NCI-H1092 (cell line): Measurements from ENCODE around the gene ARID5B.

ENCODE experiments used
- DNase-seq: peaks from one replicate; lab custom pipeline; 2025; lab: John Stamatoyannopoulos, UW

The ARID5B gene

GRCh38 chr10:62053860-62054259 lies 152.4 kb downstream of the ARID5B start:
- DNase-seq: no peak

GRCh38 chr10:62054408-62054807 lies 152.9 kb downstream of the ARID5B start:
- no peak for DNase-seq

GRCh38 chr10:62054830-62055229 lies 153.3 kb downstream of the ARID5B start:
- no peak for DNase-seq

- no peak for DNase-seq
Observed at GRCh38 chr10:62056219-62056618, 154.7 kb downstream of the ARID5B start.

GRCh38 chr10:62056698-62057097 lies 155.2 kb downstream of the ARID5B start:
- DNase-seq: no peak

- no peak for DNase-seq
Observed at GRCh38 chr10:62057359-62057758, 155.9 kb downstream of the ARID5B start.

GRCh38 chr10:62057850-62058249 lies 156.4 kb downstream of the ARID5B start:
- no peak for DNase-seq

- DNase-seq: no peak
Observed at GRCh38 chr10:62058476-62058875, 157.0 kb downstream of the ARID5B start.

- no peak for DNase-seq
Observed at GRCh38 chr10:62058896-62059216, 157.4 kb downstream of the ARID5B start.

- DNase-seq: no peak
Observed at GRCh38 chr10:62059217-62059920, 157.9 kb downstream of the ARID5B start.

- DNase-seq: no peak
Observed at GRCh38 chr10:62062028-62062427, 160.5 kb downstream of the ARID5B start.

GRCh38 chr10:62062752-62063512 lies 161.4 kb downstream of the ARID5B start:
- no peak for DNase-seq

GRCh38 chr10:62063795-62064472 lies 162.4 kb downstream of the ARID5B start:
- DNase-seq: no peak

GRCh38 chr10:62067560-62067959 lies 166.1 kb downstream of the ARID5B start:
- no peak for DNase-seq

GRCh38 chr10:62068464-62068863 lies 167.0 kb downstream of the ARID5B start:
- no peak for DNase-seq

GRCh38 chr10:62069452-62070178 lies 168.1 kb downstream of the ARID5B start:
- DNase-seq: no peak

GRCh38 chr10:62071846-62072281 lies 170.4 kb downstream of the ARID5B start:
- no peak for DNase-seq

- DNase-seq: no peak
Observed at GRCh38 chr10:62072901-62073300, 171.4 kb downstream of the ARID5B start.

- DNase-seq: no peak
Observed at GRCh38 chr10:62073429-62073828, 171.9 kb downstream of the ARID5B start.

GRCh38 chr10:62075414-62075813 lies 173.9 kb downstream of the ARID5B start:
- DNase-seq: peak; percentile 59

- DNase-seq: peak; percentile 68
Observed at GRCh38 chr10:62075912-62076311, 174.4 kb downstream of the ARID5B start.

- DNase-seq: no peak
Observed at GRCh38 chr10:62076891-62077290, 175.4 kb downstream of the ARID5B start.
